ENCODE measurements around the gene GNPTAB.
"Not testable (repeated sequence)": the region's sequence is repeated elsewhere in the genome, so short reads cannot be mapped to it uniquely, and the experiment has no call there.

Gene GNPTAB

DNA sequence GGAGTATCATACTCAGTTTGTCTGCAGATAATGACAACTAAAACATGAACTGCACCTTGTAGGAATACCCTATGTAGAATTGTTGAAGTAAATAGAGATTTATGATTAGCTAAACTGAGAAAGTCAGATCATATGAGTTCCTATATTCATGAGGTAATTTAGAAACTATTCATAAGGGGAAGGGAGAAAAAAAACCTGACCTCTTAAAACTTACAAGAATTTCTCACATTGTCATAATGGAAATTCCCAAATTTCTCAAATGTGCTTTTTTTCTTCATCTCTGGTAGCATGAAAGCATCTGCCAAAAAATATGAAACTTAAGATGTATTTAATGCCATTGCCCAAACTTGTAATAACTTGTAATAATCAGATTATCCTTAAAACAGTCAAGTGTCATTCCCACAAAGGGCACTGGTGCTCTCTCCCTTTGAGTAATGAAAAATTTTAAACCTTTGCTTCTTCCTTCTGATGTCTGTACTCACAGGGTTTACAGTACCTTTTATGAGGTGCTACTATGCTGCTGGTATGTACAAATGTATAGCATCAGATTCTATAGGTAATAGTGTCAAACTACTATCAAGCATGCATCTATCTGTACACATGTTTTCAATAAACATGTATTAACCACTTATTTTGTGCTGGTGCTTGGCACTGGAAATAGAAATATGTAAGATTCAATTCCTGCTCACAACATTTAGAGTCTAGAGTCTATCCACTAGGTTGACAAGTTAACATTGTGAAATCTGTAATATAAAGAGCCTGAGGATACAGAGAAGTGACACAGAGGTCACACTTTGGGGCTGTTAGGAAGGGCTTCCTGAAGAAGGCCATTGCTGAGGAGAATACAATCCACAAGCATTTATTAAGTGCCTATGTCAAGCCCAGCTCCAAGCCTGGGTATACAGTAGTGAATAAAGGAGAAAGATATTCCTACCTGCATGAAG, 29.2 kb upstream of the GNPTAB start:
- H3K27ac ChIP-seq (ENCODE audit: low read length) = peak overlapping the region; percentile 96
- TF ChIP-seq EZH2phosphoT487 (IDR thresholded peaks at IDR 0.05; ENCODE audit: low read depth) (no peak; the same call in 1 of the 2 replicates), CTCF (IDR thresholded peaks at IDR 0.05; ENCODE audit: low read depth, low read length) (no peak)
- H3K4me2 ChIP-seq (ENCODE audit: low read length) = peak overlapping the region; percentile 66

DNA sequence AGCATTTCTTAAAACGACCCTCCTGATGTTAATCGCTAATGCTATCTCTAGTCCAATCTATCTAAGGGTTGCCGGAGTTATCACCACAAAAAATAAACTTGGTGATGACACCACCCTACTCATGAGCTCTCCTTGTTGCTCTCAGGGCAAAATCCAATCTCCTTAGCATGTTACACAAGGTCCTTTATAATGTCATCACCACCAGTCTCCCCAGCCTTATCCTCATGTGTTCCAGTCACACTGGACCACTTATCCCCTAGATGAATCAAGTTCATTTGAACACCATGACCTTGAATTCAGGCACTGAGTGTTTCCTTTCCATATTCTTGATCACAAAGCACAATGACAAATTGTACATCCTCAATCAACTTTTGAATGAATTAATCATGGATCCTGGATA, 27.6 kb upstream of the GNPTAB start:
- Histone ChIP-seq H3K27me3 (ENCODE audit: low read depth, low read length) (no peaks in the 10 kb centered on the region), H3K79me2 (ENCODE audit: low read length) (no peaks in the 10 kb centered on the region), H3K4me1 (ENCODE audit: low read length) (peaks cover 83% of the 10 kb centered on the region), H4K20me1 (ENCODE audit: insufficient read depth, low read length) (no peaks in the 10 kb centered on the region), H3K4me3 (ENCODE audit: low read length) (no peak overlapping the region), H3K36me3 (replicated peaks; ENCODE audit: low read depth, low read length) (no peaks in the 10 kb centered on the region), H2AFZ (ENCODE audit: low read depth, low read length) (no peak overlapping the region), H3K4me2 (ENCODE audit: low read length) (peak overlapping the region; percentile 66; the same call in 1 of the 2 replicates), H3K9me3 (ENCODE audit: insufficient read depth, low read length) (no peaks in the 10 kb centered on the region), H3K9ac (ENCODE audit: low read length) (peak overlapping the region; percentile 62; the same call in 1 of the 2 replicates), H3K27ac (ENCODE audit: low read length) (peak overlapping the region; percentile 96)
- TF ChIP-seq EZH2phosphoT487 (IDR thresholded peaks at IDR 0.05; ENCODE audit: low read depth) (no peak), CTCF (IDR thresholded peaks at IDR 0.05; ENCODE audit: low read depth, low read length) (no peak)

More for the DNA sequence above, 29.2 kb upstream of the GNPTAB start:
- Histone ChIP-seq H3K9ac (ENCODE audit: low read length) (peak overlapping the region; percentile 68), H3K79me2 (ENCODE audit: low read length) (no peaks in the 10 kb centered on the region), H3K4me1 (ENCODE audit: low read length) (peaks cover 70% of the 10 kb centered on the region), H3K27me3 (ENCODE audit: low read depth, low read length) (no peaks in the 10 kb centered on the region), H3K36me3 (replicated peaks; ENCODE audit: low read depth, low read length) (no peaks in the 10 kb centered on the region), H3K9me3 (ENCODE audit: insufficient read depth, low read length) (0 out of 2 replicates have a peak, but pooled peaks cover 1% of the 10 kb centered on the region), H2AFZ (ENCODE audit: low read depth, low read length) (no peak overlapping the region), H4K20me1 (ENCODE audit: insufficient read depth, low read length) (no peaks in the 10 kb centered on the region), H3K4me3 (ENCODE audit: low read length) (peak overlapping the region; percentile 38)

GRCh38 chr12:101857043-101857558, 26.3 kb upstream of the GNPTAB start:
- no peaks in the 10 kb centered on the region for H3K36me3 ChIP-seq (replicated peaks; ENCODE audit: low read depth, low read length)
- peak overlapping the region; percentile 96 for H3K27ac ChIP-seq (ENCODE audit: low read length)
- no peaks in the 10 kb centered on the region for H3K27me3 ChIP-seq (ENCODE audit: low read depth, low read length)
- H3K4me2 ChIP-seq (ENCODE audit: low read length) = peak overlapping the region; percentile 66
- no peaks in the 10 kb centered on the region for H3K79me2 ChIP-seq (ENCODE audit: low read length)
- no peaks in the 10 kb centered on the region for H4K20me1 ChIP-seq (ENCODE audit: insufficient read depth, low read length)
- H3K9me3 ChIP-seq (ENCODE audit: insufficient read depth, low read length) = no peaks in the 10 kb centered on the region
- peak overlapping the region; percentile 62 for H3K9ac ChIP-seq (ENCODE audit: low read length)
- TF ChIP-seq EZH2phosphoT487 (IDR thresholded peaks at IDR 0.05; ENCODE audit: low read depth) (no peak), CTCF (IDR thresholded peaks at IDR 0.05; ENCODE audit: low read depth, low read length) (no peak)
- peak overlapping the region; percentile 22; the same call in 1 of the 2 replicates for H3K4me3 ChIP-seq (ENCODE audit: low read length)
- no peak overlapping the region for H2AFZ ChIP-seq (ENCODE audit: low read depth, low read length)
- H3K4me1 ChIP-seq (ENCODE audit: low read length) = peaks cover 86% of the 10 kb centered on the region

DNA sequence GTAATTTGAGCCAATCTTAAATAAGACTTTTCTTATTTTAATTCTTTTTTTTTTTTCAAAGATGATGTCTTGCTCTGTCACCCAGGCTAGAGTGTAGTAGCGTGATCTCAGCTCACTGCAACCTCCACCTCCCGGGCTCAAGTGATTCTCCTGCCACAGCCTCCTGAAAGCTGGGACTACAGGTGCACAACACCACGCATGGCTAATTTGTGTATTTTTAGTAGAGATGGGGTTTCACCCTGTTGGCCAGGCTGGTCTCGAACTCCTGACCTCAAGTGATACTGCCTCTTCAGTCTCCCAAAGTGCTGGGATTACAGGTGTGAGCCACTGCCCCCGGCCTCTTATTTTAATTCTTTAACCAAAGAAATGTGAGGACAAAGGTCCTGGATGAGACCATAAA, 25.9 kb upstream of the GNPTAB start:
- H4K20me1 ChIP-seq (ENCODE audit: insufficient read depth, low read length); H3K36me3 ChIP-seq (replicated peaks; ENCODE audit: low read depth, low read length); H3K9me3 ChIP-seq (ENCODE audit: insufficient read depth, low read length); H3K27me3 ChIP-seq (ENCODE audit: low read depth, low read length); H3K79me2 ChIP-seq (ENCODE audit: low read length); H2AFZ ChIP-seq (ENCODE audit: low read depth, low read length): not testable (repeated sequence)
- H3K27ac ChIP-seq (ENCODE audit: low read length) = peak overlapping the region; percentile 96
- peak overlapping the region; percentile 66 for H3K4me2 ChIP-seq (ENCODE audit: low read length)
- H3K4me3 ChIP-seq (ENCODE audit: low read length) = peak overlapping the region; percentile 22; the same call in 1 of the 2 replicates
- peak overlapping the region; percentile 62; the same call in 1 of the 2 replicates for H3K9ac ChIP-seq (ENCODE audit: low read length)
- peaks cover 84% of the 10 kb centered on the region for H3K4me1 ChIP-seq (ENCODE audit: low read length)
